NT2/D1 (cell line): Measurements from ENCODE around the gene EMP3.

ENCODE experiments used
- YY1 ChIP-seq: IDR thresholded peaks from 2 replicates; pipeline ENCODE4 v1.6.1; 2011; ENCODE audit not compliant: insufficient read length, insufficient read depth
- ZNF274 ChIP-seq: IDR thresholded peaks from 2 replicates; pipeline ENCODE4 v1.6.1; 2011; ENCODE audit warnings: mild to moderate bottlenecking, low read depth, low read length

DNA sequence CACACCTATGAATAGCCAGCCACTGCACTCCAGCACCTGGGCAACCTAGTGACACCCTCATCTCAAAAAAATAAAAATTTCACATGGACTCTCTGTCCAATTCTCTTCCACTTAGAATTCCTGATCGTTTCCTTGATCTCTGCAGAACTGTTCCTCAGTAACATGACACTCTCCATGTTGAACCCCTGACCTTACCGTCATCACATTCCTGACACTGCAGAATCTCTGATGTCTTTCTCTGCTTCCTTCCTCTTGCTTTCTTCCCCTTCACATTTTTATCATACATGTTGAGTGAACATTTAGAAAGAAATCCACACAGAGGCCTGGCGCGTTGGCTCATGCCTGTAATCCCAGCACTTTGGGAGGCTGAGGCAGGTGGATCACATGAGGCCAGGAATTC is 40.5 kb upstream of the EMP3 start:
- TF ChIP-seq ZNF274: no peak
- TF ChIP-seq YY1: no peak
